Stimulated activated naive B cell treated with anti-CD40 and anti-IgM and Interleukin-4, amounts not matched to agents 10 μg/mL and 1 μg/mL and 100 μg/mL, for 72 hours (primary cell): ENCODE measurements around the gene NAB1.

ENCODE experiments used
- ATAC-seq, 2 donors: fragments of 150-1000 bp; cut with Tn5 transposase; replicated peaks; 2 replicates each; pipeline ENCODE4 v1.10.0; 2021; ENCODE audit warnings: moderate library complexity in 1 of 2
- DNase-seq: peaks from one replicate; pipeline ENCODE4 v3.0.0; 2021
- H3K27ac Mint-ChIP-seq: one replicate; pipeline ENCODE4 v1.8.0; 2022; ENCODE audit warnings: mild to moderate bottlenecking, mixed read lengths
- H3K27me3 Mint-ChIP-seq, 2 donors: one replicate each; pipeline ENCODE4 v1.8.0; 2022; ENCODE audit warnings: mixed read lengths in 2 of 2
- H3K36me3 Mint-ChIP-seq, 2 donors: one replicate each; pipeline ENCODE4 v1.8.0; 2022; ENCODE audit warnings: mixed read lengths in 2 of 2, mild to moderate bottlenecking in 1 of 2
- H3K4me1 Mint-ChIP-seq, 2 donors: one replicate each; pipeline ENCODE4 v1.8.0; 2022; ENCODE audit warnings: mixed read lengths in 2 of 2, mild to moderate bottlenecking in 1 of 2
- H3K4me3 Mint-ChIP-seq, 2 donors: one replicate each; pipeline ENCODE4 v1.8.0; 2022; ENCODE audit warnings: mild to moderate bottlenecking in 2 of 2, mixed read lengths in 2 of 2, moderate library complexity in 1 of 2
- H3K9me3 Mint-ChIP-seq, 2 donors: one replicate each; pipeline ENCODE4 v1.8.0; 2022; ENCODE audit warnings: mixed read lengths in 2 of 2, mild to moderate bottlenecking in 1 of 2

The NAB1 gene

GRCh38 chr2:190626641-190627210 is 22.2 kb upstream of the NAB1 start:
- Mint-ChIP-seq H3K36me3 (peaks cover 0 to 4% of the 10 kb centered on the region in 2 donors), H3K27ac (no peak overlapping the region), H3K4me1 (peaks cover 4 to 13% of the 10 kb centered on the region in 2 donors), H3K27me3 (peaks cover 11 to 17% of the 10 kb centered on the region in 2 donors), H3K4me3 (no peak overlapping the region), H3K9me3 (no peaks in the 10 kb centered on the region)
- DNase-seq (no peak), ATAC-seq (no peak)

- Mint-ChIP-seq H3K4me3 (peak overlapping the region; percentile 88 to 90), H3K27me3 (peaks cover 11 to 17% of the 10 kb centered on the region in 2 donors), H3K27ac (peak overlapping the region; percentile 62), H3K36me3 (peaks cover 0 to 4% of the 10 kb centered on the region in 2 donors), H3K9me3 (no peaks in the 10 kb centered on the region), H3K4me1 (peaks cover 4 to 13% of the 10 kb centered on the region in 2 donors)
- peak; percentile 71 to 79 for ATAC-seq
- no peak for DNase-seq
These were observed 21.2 kb upstream of the NAB1 start for GRCh38 chr2:190627448-190628412.

GRCh38 chr2:190628591-190629319 is 20.1 kb upstream of the NAB1 start:
- ATAC-seq: no peak
- no peak overlapping the region for H3K4me3 Mint-ChIP-seq
- no peak overlapping the region for H3K27ac Mint-ChIP-seq
- peaks cover 7 to 17% of the 10 kb centered on the region in 2 donors for H3K27me3 Mint-ChIP-seq
- no peaks in the 10 kb centered on the region for H3K9me3 Mint-ChIP-seq
- no peak for DNase-seq
- H3K4me1 Mint-ChIP-seq: peaks cover 4 to 13% of the 10 kb centered on the region in 2 donors
- H3K36me3 Mint-ChIP-seq: no peaks in the 10 kb centered on the region

- ATAC-seq (no peak), DNase-seq (no peak)
- Mint-ChIP-seq H3K27ac (no peak overlapping the region), H3K4me3 (no peak overlapping the region), H3K27me3 (no peaks in the 10 kb centered on the region), H3K4me1 (peaks cover 8 to 10% of the 10 kb centered on the region in 2 donors), H3K9me3 (no peaks in the 10 kb centered on the region), H3K36me3 (no peaks in the 10 kb centered on the region)
These were observed 14.5 kb upstream of the NAB1 start for GRCh38 chr2:190634381-190634780.

- no peaks in the 10 kb centered on the region for H3K27me3 Mint-ChIP-seq
- no peaks in the 10 kb centered on the region for H3K9me3 Mint-ChIP-seq
- ATAC-seq (no peak), DNase-seq (no peak)
- no peaks in the 10 kb centered on the region for H3K36me3 Mint-ChIP-seq
- H3K4me1 Mint-ChIP-seq: peaks cover 8 to 10% of the 10 kb centered on the region in 2 donors
- H3K4me3 Mint-ChIP-seq: no peak overlapping the region
- H3K27ac Mint-ChIP-seq: no peak overlapping the region
These were observed 13.1 kb upstream of the NAB1 start for GRCh38 chr2:190635781-190636180.

GRCh38 chr2:190636361-190636760 is 12.5 kb upstream of the NAB1 start:
- peaks cover 10 to 13% of the 10 kb centered on the region in 2 donors for H3K4me1 Mint-ChIP-seq
- ATAC-seq: no peak
- H3K36me3 Mint-ChIP-seq: no peaks in the 10 kb centered on the region
- DNase-seq: no peak
- H3K4me3 Mint-ChIP-seq: no peak overlapping the region
- H3K27ac Mint-ChIP-seq: no peak overlapping the region
- no peaks in the 10 kb centered on the region for H3K9me3 Mint-ChIP-seq
- H3K27me3 Mint-ChIP-seq: no peaks in the 10 kb centered on the region

- H3K27me3 Mint-ChIP-seq: no peaks in the 10 kb centered on the region
- H3K4me1 Mint-ChIP-seq: peaks cover 10 to 13% of the 10 kb centered on the region in 2 donors
- ATAC-seq (peak in 1 of 2 donors; percentile 42), DNase-seq (no peak)
- H3K36me3 Mint-ChIP-seq: no peaks in the 10 kb centered on the region
- H3K9me3 Mint-ChIP-seq: no peaks in the 10 kb centered on the region
- H3K4me3 Mint-ChIP-seq: no peak overlapping the region
- no peak overlapping the region for H3K27ac Mint-ChIP-seq
These were observed 11.6 kb upstream of the NAB1 start for GRCh38 chr2:190637281-190637734.

- no peaks in the 10 kb centered on the region for H3K9me3 Mint-ChIP-seq
- ATAC-seq (no peak), DNase-seq (no peak)
- no peak overlapping the region for H3K4me3 Mint-ChIP-seq
- H3K4me1 Mint-ChIP-seq: peaks cover 10 to 13% of the 10 kb centered on the region in 2 donors
- no peaks in the 10 kb centered on the region for H3K36me3 Mint-ChIP-seq
- H3K27ac Mint-ChIP-seq: peak overlapping the region; percentile 53
- H3K27me3 Mint-ChIP-seq: no peaks in the 10 kb centered on the region
These were observed 10.8 kb upstream of the NAB1 start for GRCh38 chr2:190637903-190638618.

- Mint-ChIP-seq H3K4me3 (no peak overlapping the region), H3K9me3 (no peaks in the 10 kb centered on the region), H3K4me1 (peaks cover 10 to 13% of the 10 kb centered on the region in 2 donors), H3K27ac (no peak overlapping the region), H3K36me3 (no peaks in the 10 kb centered on the region), H3K27me3 (no peaks in the 10 kb centered on the region)
- no peak for ATAC-seq
- DNase-seq: no peak
These were observed 8.8 kb upstream of the NAB1 start for GRCh38 chr2:190640117-190640516.

GRCh38 chr2:190641469-190641868 is 7.4 kb upstream of the NAB1 start:
- Mint-ChIP-seq H3K27ac (no peak overlapping the region), H3K36me3 (no peaks in the 10 kb centered on the region), H3K4me3 (no peak overlapping the region), H3K9me3 (no peaks in the 10 kb centered on the region), H3K4me1 (peaks cover 13 to 16% of the 10 kb centered on the region in 2 donors), H3K27me3 (no peaks in the 10 kb centered on the region)
- no peak for ATAC-seq
- no peak for DNase-seq

GRCh38 chr2:190646780-190647522 is 1.9 kb upstream of the NAB1 start:
- no peak for ATAC-seq
- peaks cover 7 to 37% of the 10 kb centered on the region in 2 donors for H3K4me1 Mint-ChIP-seq
- H3K4me3 Mint-ChIP-seq: no peak overlapping the region

GRCh38 chr2:190648289-190649034 is 421 bp upstream of the NAB1 start:
- Mint-ChIP-seq H3K4me1 (peaks cover 7 to 37% of the 10 kb centered on the region in 2 donors), H3K36me3 (peaks cover 0 to 3% of the 10 kb centered on the region in 2 donors), H3K27me3 (no peaks in the 10 kb centered on the region), H3K4me3 (peak overlapping the region; percentile 86 to 93), H3K9me3 (no peaks in the 10 kb centered on the region), H3K27ac (peak overlapping the region; percentile 92)
- peak; percentile 76 to 77 for ATAC-seq
- DNase-seq: peak; percentile 78

More at GRCh38 chr2:190646780-190647522, 1.9 kb upstream of the NAB1 start:
- Mint-ChIP-seq H3K27me3 (no peaks in the 10 kb centered on the region), H3K36me3 (peaks cover 0 to 3% of the 10 kb centered on the region in 2 donors), H3K27ac (no peak overlapping the region), H3K9me3 (no peaks in the 10 kb centered on the region)
- no peak for DNase-seq
